Epithelial cell of prostate (primary cell): ENCODE measurements around the gene SPAG9.
"Not testable (repeated sequence)": the region's sequence is repeated elsewhere in the genome, so short reads cannot be mapped to it uniquely, and the experiment has no call there.

Experiments
- DNase-seq: peaks from one replicate; pipeline ENCODE4 v3.0.0-alpha.2; 2011; ENCODE audit warnings: low read depth, low spot score
- H3K27ac ChIP-seq: fragments of 450-650 bp; 2 replicates; pipeline ENCODE4 v1.5.1; 2017; ENCODE audit warnings: mild to moderate bottlenecking

The SPAG9 gene

DNA sequence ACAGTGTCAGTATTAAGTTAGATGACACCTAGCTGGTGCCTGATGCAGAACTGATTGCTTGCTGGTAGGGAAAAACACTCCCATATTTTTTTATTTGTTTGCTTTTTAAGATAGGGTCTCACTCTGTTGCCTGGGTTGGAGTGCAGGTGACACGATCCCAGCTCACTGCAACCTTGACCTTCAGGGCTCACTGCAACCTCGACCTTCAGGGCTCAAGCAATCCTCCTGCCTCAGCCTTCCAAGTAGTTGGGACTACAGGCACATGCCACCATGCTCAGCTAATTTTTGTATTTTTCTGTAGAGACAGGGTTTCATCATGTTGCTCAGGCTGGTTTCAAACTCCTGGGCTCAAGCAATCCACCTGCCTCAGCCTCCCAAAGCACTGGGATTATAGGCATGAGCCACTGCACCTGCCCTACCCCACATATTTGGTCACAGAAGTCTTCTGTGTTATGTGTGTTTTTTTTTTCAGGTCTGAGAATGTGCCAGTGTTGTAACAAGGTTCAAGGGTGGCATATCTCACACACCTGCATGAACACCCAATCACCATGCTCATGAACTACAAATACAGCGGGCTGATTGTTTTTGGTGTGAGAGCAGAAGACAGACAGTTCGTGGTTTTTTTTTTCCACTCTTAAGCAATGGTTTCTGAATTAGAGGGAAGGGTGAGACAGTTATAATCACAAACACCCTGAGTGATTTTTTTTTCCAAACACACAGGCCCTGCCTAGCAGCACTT, 22.8 kb downstream of the SPAG9 start:
- no peak for DNase-seq
- no peak overlapping the region for H3K27ac ChIP-seq

- no peak overlapping the region for H3K27ac ChIP-seq
- DNase-seq, result no peak
Measured at GRCh38 chr17:51091635-51092034, 29.0 kb downstream of the SPAG9 start.

GRCh38 chr17:51088868-51089267, 31.8 kb downstream of the SPAG9 start:
- not testable (repeated sequence) for H3K27ac ChIP-seq, DNase-seq

DNA sequence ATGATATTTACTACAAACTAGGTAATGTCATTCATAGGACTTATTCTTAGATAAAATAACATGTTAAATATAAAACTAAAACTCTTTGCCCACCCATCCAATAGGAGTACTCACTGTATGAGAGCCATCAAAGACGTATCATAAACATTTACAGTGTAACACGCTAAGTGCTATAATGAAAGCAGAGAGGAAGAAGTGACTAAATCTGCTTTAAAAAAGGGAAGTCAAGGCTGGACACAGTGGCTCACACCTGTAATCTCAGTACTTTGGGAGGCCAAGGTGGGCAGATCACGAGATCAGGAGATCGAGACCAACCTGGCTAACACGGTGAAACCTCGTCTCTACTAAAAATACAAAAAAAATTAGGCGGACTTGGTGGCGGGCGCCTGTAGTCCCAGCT, 32.4 kb downstream of the SPAG9 start:
- DNase-seq, result no peak
- H3K27ac ChIP-seq, result peak overlapping the region; percentile 93

DNA sequence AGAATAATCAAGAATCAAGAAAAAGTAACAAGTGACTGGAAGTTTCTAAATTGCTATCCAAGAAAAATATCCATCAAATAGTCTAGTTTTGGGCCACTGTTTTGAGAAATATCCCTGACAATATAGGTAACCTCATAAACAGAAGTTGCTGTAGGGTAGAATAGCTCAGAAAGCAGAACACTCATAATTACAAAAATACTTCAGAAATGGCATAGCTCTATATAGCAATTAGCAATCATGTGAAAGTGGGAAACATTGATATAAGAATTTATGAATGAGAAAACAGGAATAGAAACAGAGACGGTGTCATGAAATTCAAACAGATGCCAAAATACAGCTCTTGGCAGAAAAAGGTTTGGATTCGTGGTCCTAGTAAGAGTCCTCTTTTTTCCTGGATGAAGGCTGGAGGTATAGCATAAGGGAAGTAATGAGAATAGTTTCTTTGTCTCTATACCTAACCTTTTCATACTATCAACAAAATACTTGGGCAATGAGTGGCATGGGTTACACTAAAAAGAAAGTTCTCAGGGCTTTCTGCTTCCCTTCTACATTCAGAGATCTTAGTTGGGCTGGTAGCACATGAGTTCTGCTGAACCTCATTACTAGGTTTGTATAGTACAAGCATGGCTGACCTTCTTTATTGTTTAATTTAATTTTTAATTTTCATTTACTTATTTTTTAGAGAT, 33.5 kb downstream of the SPAG9 start:
- DNase-seq, result no peak
- peak overlapping the region; percentile 93 for H3K27ac ChIP-seq

DNA sequence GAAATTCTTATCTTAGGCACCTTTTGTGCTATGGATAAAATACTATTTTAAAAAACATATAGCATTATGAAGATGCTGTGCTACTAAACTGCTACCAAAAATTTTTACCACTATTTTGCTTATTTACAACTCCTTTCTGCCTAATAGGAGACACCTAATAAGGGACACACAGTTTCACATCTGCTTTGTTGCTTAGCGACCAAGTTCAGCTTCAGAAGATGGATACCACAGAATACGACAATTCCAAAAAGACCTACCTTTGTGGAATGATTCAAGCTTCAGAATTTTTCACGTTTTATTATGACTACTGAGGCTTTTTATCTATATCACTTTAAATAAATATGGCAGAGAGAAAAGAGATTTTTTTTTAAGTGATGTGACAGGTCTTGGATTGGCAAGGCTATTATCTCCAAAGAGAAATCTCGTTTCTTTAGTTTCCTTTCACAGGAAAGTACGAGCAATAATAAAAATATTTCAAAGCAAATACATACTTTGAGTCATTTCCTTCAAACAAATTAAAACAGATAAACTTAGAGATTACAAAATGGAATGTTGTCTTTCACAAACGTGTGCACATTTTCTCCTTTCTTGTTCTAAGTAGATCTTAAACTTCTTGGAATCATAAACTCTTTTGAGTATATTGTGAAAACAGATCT, 35.4 kb downstream of the SPAG9 start:
- DNase-seq, result no peak
- H3K27ac ChIP-seq, result peak overlapping the region; percentile 93

- DNase-seq, result no peak
- peak overlapping the region; percentile 93 for H3K27ac ChIP-seq
Measured at GRCh38 chr17:51083981-51084380, 36.7 kb downstream of the SPAG9 start.

- H3K27ac ChIP-seq, DNase-seq: not testable (repeated sequence)
Measured at GRCh38 chr17:51083364-51083763, 37.3 kb downstream of the SPAG9 start.

GRCh38 chr17:51079049-51079448, 41.6 kb downstream of the SPAG9 start:
- H3K27ac ChIP-seq, result no peak overlapping the region
- DNase-seq, result no peak

DNA sequence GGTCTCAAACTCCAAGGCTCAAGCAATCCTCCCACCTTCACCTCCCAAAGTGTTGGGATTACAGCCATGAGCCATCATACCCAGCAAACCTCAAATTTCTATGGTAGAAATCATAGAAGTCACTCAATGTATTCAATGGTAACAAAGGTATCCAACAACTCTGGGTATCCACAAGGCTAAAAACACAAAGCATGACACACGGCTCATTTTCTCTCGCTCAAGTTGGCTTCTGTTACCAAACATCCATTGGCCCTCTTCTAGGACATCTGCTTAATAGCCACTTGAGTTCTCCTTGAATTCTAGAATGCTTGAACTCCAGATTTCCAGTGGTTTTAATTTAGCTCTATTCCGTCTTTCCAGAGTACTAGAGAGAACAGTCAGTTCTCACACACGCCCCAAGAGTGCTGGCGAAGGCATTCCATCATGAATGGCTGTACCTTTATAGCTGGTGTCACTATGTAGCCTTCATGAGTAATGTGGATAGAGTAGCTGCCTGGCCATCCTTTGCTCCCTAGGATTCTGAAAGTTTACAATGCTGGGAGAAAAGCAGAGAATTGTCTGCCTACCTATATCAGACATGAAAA, 42.6 kb downstream of the SPAG9 start:
- no peak for DNase-seq
- H3K27ac ChIP-seq, result no peak overlapping the region

- no peak overlapping the region for H3K27ac ChIP-seq
- DNase-seq, result no peak
Measured at GRCh38 chr17:51076821-51077220, 43.8 kb downstream of the SPAG9 start.

DNA sequence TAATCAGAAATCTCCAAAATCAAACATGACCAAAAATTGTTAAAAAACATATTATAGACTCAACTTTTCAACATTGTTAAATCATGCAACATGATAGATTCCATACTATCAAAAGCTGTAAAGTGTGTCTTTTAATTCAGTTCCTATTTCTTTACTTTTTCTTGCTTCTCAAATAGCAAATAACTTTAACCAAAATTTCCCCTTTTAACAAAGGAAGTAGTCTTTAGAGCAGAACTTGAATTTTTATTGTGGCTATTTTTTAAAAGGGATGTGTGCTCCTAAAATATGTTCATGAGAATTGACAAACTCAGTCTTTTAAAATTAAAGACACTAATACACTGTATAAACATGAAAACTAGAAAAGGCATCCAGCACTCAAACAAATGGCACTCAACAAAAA, 49.1 kb downstream of the SPAG9 start:
- no peak for DNase-seq
- no peak overlapping the region for H3K27ac ChIP-seq

DNA sequence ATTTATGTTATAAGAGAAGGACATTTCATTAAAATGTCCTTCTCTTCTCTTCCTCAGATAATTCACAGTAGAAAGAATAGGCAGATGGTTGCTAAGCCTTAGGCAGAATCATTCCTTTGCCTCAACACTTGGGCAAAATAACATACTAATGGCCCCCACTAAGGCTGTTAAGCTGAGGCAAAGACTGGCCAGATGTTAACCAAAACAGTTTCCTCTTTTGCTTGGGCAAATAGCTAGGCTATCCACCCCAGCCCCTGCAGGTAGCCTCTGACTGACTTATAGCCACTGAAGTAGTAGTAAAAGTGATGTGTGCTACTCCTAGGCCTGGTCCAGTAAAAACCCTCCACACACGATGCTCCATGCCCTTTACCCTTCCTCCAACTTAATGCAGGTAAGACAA, 55.2 kb downstream of the SPAG9 start:
- DNase-seq, result no peak
- H3K27ac ChIP-seq, result peak overlapping the region; percentile 79

DNA sequence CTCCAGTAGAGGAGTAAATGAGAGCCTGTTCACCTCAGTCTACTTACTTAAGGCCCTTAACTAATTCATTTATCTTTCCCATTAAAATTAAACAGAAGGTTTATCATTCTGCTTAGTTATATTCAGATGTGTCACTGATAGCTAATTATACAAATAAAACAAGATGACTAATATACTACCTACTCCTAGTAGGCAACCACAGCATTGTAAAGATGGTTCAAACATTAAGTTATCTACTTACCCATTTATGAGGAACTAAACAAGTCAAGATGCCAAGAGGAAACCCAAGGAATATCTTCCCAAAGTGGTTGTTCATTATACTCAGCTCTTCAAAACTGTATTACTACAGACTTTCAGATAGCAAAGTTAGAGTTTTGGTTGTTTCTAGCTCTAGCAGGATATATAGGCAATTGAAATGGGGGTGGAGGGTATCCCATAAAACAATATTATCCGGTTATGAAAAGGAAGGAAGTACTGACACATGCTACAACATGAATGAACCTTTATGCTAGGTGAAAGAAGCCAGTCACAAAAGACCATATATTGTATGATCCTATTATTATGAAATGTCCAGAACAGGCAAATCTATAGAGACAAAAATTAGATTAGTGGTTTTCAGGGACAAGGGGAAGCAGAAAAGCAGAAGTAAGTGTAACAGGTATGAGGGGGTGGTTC, 56.5 kb downstream of the SPAG9 start:
- no peak for DNase-seq
- peak overlapping the region; percentile 79 for H3K27ac ChIP-seq

GRCh38 chr17:51060396-51060795, 60.3 kb downstream of the SPAG9 start:
- H3K27ac ChIP-seq, result peak overlapping the region; percentile 2

DNA sequence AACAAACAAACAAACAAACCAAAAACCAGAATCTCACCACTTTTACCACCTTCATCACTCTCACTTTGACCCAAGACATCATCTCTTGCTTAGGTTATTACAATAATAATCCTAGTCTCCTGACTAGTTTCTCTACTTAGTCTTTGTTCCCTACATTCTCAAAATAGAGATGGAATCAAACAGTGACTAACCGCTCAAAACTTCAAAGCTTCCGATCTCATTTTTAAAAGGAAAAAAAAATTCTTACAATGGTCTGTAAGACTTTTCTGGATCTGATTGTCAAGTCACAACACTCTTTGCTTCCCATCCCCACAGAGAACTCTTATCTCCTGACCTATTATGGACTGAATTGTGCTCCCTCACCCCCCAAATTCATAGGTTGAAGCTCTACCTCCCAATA, 60.9 kb downstream of the SPAG9 start:
- no peak for DNase-seq
- peak overlapping the region; percentile 2 for H3K27ac ChIP-seq

More at GRCh38 chr17:51060396-51060795, 60.3 kb downstream of the SPAG9 start:
- DNase-seq, result no peak

DNA sequence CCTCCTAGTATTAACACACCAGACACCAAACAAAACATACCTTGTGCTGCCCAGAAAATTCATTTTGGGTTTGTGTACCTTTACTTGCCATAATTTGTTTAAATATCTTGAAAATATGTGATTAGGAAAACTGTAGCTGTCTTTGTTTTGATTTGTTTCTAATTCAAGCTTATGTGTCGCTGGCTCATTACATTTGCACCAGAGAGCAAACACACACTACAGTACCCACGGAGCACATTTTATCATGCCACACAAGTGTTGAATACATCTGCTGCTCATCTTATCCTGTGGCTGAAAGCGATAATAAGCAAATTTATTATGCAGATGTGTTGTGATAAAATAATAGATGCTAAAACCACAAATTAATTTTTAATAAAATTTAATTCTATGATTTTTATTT, 63.1 kb downstream of the SPAG9 start:
- H3K27ac ChIP-seq, result peak overlapping the region; percentile 37

DNA sequence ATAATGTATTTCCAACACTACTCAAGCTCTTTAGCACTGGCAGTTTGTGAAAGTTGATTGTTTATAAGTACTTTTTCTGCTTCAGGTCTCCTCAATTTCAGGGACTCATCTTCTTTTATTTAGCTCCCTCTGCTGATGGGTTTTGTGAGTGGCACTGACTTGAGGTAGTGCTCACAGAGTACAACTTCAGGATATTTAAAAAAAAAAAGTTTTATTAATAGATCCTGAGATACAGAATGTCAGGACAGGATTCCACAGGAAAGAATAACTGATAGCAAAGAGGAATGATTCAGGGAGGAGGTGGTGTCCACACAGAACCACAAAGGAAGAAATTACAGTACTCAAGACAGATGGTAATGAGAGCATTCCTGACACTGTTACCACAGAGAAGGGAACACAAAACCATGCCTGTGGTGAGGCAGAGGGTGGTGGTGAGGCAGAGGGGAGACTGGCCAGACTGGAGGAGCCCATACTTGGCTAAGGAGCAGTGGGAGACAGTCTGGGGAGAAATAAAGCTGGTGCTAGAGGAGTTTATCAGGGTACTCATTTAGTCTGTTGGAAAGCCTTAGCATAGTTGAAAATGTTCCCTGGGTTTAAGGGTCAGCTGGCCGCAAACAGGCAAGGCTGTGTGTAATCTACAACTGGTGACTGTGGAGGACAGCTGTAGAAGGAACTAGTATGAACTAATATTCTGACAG, 63.7 kb downstream of the SPAG9 start:
- H3K27ac ChIP-seq, result peak overlapping the region; percentile 37
- no peak for DNase-seq

More for the DNA sequence above, 63.1 kb downstream of the SPAG9 start:
- no peak for DNase-seq

DNA sequence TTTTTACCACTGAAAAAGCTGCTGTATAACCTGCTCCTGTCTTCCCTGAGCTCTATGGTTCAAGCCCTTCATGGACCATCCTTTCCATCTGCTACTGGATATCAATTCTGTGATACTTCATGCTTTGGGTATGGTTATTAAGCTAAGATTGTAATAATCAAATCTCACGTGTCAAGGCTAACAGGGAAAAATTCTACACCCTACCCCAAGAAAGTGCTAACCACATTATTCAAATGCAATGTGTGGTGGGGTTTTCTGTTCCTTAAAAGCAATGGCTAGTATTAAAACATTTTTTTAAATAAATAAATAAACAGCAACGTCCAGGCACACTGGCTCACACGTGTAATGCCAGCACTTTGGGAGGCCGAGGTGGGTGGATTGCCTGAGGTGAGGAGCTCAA, 65.9 kb downstream of the SPAG9 start:
- no peak for DNase-seq
- H3K27ac ChIP-seq, result no peak overlapping the region

DNA sequence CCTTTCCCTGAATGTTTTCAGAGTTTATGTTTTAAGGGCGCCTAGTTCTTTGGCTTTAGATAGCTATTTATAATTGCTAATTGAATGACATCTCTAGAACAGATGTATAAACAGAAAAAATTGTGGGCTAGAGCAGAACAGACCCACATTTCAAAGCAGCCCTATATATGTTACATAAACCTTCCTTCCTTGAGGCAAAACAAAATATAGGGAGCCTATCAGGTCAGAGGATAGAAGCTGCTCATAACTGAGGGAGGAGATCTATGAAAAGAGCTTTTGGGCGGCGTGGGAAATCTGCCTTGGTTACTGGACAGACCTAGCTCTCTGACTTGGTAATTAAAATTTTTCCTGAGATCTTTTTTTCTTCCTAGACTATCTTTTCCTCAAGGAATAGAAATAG, 68.4 kb downstream of the SPAG9 start:
- DNase-seq, result no peak
- H3K27ac ChIP-seq, result no peak overlapping the region
